HFF-Myc (cell line): ENCODE data around the gene NEK8.
"Not testable (repeated sequence)": the region's sequence is repeated elsewhere in the genome, so short reads cannot be mapped to it uniquely, and the experiment has no call there.

Source experiments
- DNase-seq: peaks from one replicate; pipeline ENCODE4 v3.0.0-alpha.2; 2011; ENCODE audit warnings: low read depth; ENCODE audit errors: extremely low read depth
- H3K4me3 ChIP-seq: replicated peaks from 2 replicates; pipeline ENCODE4 v1.5.1; 2011; ENCODE audit warnings: low read depth, mild to moderate bottlenecking, control low read depth, low read length
- TF ChIP-seq, protein P1 (sequence below): IDR thresholded peaks from 2 replicates; pipeline ENCODE4 v1.5.1; 2012; ENCODE audit warnings: mild to moderate bottlenecking, low read depth, low read length, control low read depth; ENCODE audit errors: missing control alignments

The NEK8 gene

DNA sequence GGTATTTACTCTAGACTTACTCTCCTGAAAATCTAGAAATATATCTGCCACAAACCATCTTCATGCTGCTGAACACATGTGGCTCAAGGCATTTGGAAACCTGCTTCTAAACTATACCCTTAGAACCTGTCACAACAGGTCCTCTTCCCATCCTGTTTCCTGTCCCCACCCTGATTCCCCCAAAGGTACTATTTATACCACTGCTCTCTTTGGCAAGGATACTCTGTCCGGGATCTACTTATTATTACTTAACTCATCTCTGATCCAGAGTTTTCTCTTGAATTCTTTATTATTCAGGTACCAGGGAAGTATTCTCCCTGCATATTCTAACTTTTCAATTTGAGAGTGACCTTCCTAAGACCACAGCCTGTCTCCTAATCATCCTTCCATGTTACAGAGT lies 48.6 kb downstream of the NEK8 start:
- TF ChIP-seq, protein P1, sequence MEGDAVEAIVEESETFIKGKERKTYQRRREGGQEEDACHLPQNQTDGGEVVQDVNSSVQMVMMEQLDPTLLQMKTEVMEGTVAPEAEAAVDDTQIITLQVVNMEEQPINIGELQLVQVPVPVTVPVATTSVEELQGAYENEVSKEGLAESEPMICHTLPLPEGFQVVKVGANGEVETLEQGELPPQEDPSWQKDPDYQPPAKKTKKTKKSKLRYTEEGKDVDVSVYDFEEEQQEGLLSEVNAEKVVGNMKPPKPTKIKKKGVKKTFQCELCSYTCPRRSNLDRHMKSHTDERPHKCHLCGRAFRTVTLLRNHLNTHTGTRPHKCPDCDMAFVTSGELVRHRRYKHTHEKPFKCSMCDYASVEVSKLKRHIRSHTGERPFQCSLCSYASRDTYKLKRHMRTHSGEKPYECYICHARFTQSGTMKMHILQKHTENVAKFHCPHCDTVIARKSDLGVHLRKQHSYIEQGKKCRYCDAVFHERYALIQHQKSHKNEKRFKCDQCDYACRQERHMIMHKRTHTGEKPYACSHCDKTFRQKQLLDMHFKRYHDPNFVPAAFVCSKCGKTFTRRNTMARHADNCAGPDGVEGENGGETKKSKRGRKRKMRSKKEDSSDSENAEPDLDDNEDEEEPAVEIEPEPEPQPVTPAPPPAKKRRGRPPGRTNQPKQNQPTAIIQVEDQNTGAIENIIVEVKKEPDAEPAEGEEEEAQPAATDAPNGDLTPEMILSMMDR = no peak

DNA sequence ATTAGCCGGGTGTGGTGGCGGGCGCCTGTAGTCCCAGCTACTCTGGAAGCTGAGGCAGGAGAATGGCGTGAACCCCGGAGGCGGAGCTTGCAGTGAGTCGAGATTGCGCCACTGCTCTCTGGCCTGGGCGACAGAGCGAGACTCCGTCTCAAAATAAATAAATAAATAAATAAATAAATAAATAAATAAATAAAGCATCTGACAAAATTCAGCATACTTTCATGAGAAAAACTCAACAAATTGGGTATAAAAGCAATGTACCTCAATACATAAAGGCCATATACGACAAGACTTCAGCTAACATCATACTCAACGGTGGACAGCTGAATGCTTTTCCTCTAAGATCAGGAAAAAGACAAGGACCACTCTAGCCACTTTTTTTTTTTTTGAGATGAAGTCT lies 51.0 kb downstream of the NEK8 start:
- H3K4me3 ChIP-seq, DNase-seq: not testable (repeated sequence)

More for the DNA sequence above, 48.6 kb downstream of the NEK8 start:
- DNase-seq = no peak
- H3K4me3 ChIP-seq = no peak overlapping the region

DNA sequence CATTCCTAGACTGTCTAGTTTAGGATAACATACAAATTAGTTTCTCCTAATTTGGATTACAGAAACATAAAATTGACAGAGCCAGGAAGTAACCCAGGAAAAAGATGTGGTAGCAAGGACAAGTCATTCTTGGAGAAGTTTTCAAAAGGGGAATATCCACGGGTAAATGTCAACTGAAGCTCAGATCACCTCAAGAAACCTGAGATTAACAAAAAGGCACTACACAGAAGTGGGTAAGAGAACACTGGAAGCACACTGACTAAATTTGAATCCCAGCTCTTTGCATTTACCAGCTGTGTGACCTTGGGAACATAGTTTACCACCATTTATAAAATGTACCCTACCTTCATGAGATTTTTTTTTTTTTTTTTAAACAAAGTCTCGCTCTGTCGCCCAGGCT lies 54.6 kb downstream of the NEK8 start:
- TF ChIP-seq, protein P1 = no peak
- DNase-seq = no peak

DNA sequence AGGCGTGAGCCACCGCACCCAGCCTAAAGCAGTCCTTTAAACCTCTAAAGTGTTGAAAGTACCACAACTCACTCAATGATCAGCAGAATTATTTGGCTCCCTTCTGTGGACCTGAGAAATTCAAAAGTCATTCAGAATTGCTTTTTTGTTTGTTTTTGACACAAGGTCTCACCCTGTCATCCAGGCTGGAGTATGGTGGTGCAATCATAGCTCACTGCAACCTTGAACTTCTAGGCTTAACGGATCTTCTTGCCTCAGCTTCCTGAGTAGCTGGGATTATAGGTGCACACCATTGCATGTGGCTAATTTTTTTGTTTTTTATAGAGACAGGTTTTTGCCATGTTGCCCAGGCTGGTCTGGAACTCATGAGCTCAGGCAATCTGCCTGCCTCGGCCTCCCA lies 59.5 kb downstream of the NEK8 start:
- TF ChIP-seq, protein P1 = no peak

More for the DNA sequence above, 54.6 kb downstream of the NEK8 start:
- H3K4me3 ChIP-seq = no peak overlapping the region

More for the DNA sequence above, 59.5 kb downstream of the NEK8 start:
- DNase-seq = no peak
- H3K4me3 ChIP-seq = no peak overlapping the region
